GM18519 (cell line): ENCODE results near the gene CHML.
A peak's percentile ranks its signal among the peaks of the same experiment; 100 is the strongest.

Experiments
- ATAC-seq: cut with Tn5 transposase; IDR thresholded peaks from one replicate; pipeline ENCODE4 v1.9.1; 2021; ENCODE audit warnings: mild to moderate bottlenecking, moderate library complexity; ENCODE audit not compliant: unreplicated experiment, low FRiP score

CHML gene

DNA sequence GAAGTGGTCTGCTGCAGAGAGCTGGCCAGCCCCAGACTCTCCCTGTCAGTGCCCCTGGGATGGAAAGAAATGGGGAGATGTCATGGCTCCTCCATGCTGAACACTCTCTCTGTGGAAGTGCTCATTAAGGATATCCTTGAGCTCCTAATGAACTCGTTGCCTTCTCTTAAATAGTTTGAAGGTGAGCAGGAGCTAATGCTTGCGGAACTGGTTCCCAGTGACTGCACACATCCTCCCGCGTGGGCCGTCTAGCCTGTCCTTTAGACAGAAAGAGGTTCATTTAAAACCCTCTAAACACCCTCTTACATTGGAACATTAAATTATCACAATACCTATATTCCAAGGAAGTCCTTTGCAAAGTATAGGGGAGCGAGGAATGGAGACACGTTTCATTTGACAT, 6.0 kb upstream of the CHML start:
- no peak for ATAC-seq

DNA sequence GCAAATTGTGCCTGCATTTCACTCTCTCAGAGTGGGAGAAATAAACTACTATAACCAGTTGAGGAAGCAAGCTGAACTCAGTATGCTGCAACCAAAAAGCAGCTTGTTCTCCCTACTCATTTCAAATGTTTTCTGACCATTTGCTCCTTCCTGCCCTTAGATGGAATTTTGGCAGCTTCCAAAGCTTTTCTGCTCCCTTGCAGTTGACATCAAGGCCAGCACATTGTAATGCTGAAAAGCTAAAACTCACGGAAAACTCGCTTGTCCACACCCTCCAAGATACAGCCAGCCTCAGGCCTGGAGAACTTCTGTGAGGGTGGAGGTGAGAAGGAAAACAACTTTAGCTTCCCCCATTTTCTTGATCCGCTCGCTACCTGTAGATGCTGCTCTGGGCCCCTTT, 5.0 kb upstream of the CHML start:
- no peak for ATAC-seq

DNA sequence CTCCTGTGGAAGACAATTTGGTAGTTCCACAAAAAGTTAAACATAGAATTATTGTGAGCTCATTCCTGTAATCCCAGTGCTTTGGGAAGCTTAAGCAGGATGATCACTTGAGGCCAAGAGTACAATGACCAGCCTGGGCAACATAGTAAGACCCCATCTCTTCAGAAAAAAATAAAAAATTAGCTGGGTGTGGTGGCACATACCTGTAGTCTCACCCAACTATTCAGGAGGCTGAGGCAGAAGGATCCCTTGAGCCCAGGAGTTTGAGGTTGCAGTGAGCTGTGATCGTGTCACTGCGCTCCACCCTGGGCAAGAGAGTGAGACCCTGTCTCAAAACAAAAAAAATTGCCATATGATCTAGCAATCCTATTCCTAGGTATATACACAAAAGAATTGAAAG, 4.1 kb upstream of the CHML start:
- no peak for ATAC-seq

DNA sequence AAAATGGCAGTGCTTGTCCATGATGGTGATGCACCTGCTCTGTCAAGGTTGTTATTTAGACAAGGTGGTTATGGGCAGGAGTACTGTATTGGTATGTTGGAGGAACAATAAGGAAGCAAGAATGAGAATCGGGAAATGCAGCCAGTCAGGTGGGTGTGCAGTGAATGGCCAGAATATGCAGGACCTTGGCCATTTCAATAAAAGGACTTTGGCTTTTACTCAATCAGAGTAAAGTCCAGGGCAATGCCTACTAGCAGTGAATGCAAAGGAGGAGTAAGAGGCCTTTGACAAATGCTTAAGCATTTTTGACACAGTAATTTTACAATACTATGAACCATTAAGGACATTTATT, 2.4 kb upstream of the CHML start:
- no peak for ATAC-seq

DNA sequence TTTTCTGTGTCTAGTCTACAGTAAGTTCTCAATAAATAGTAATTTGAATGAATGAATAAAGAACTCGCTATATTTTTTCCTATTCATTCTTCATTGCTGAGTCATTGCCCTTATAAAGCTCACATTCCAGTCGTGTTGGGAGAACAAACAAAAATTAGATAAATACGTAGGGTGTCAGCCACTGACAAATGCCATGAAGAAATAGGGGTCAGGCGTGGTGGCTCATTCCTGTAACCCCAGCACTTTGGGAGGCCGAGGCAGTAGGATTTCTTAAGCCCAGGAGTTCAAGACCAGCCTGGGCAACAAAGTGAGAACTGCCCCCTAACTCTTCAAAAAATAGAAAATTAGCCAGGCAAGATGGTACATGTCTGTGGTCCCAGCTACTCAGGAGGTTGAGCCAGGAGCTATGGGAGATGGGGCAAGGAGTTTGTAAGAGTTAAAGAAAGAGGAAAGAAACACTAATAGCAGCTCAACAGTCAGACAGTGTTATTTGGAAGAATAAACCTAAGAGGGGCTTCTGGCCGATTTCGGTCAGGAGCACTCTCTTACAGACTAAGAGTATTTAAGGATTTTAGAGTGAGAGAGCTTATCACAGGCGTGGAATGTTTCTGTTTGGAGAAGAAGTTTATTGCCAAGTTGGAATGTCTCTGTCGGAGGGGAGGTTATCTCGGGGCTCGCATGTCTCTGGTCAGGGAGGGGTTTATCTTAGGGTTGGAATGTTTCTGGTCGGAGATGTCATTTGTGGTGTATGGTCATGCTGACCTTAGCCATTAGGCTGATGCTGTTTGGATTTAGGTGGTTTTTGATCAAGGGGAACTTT, 1.8 kb upstream of the CHML start:
- ATAC-seq: no peak

DNA sequence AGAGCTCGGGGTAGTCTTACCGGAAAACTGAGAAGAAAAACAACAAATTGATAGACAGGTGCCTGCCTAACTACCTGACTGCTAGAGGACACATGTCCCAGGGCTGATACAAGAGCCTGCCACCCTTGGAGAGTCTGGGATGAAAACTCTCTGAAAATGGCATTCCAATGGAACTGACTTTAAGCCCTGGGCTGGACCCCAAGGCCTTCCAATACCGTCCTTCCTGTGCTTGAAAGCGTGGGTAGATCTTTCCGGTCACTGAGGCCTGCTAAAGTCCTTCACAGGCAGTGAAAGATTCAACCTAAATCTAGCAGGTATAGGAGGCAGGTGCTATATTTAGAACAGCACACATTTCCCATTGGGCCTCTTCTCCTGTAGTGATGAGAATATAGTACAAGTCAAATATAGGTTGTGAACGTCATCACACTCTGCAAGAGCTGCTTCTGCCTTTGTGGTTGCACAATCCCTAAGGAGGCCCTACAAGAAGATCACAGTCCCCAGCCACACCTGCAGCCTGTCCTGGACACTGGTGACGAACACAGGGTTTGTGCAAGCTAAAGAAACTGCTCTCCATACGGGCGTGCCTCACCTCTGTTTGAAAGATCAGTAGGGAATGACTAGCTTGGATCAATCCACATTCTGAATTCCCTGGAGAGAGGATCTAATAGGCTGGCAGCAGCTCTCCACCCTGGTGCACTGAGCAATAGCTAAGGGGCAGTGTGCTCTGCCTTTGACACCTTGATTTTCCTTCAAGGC, 876 bp upstream of the CHML start:
- no peak for ATAC-seq

- ATAC-seq: peak; percentile 41
These were observed 483 bp downstream of the CHML start for GRCh38 chr1:241639623-241640148.

DNA sequence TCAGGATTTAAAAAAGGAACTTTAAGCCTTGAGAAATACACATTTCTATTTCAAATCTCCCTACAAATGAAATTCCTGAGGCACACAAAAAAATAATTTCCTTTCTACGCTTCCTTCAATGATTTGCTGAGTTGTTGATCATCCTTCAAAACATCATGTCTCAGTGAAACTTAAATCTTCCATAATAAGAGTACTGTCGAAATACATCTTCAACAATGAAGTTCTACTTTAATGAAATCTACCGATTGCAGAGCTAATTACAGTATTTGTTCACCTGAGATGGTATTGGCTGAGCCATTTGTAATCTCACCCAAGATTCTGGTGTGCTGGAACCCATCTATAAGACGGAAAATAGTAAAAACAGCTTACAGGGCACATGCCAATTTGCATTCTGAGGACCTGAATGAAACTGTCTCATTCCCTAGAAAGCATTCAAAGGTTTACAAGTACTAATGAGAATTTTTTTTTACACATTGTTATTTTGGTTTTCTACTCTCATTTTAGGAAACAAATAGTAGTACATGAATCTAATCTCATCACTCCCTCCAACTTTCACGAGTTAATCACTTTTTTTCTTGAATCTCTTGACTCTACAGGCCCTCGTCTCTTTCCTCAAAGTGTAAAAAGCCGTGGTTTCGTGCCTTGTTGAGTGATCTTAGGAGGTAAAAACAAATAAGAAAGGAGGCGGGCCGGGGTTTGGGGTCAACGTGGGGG, 1.1 kb downstream of the CHML start:
- no peak for ATAC-seq

- ATAC-seq: no peak
These were observed 2.0 kb downstream of the CHML start for GRCh38 chr1:241638099-241638682.

DNA sequence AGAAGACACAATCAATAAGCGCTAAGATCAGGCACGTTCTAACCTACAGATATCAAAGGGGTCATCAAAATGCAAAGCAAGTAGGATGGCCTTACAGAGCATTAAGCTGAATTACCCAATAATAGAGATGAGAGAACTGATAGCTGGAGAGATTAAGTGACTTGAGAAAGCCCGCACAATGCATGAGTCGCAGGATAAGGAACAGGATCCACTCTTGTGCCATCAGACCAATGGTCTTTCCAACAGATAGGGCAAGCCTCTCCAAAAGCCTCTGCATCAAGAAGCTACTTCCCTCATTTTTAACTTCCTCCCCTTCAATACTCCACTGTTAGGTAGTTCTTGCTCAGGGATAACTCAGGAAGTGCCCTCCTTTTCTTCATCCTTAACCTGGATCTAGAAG, 2.6 kb downstream of the CHML start:
- ATAC-seq: no peak

- ATAC-seq: no peak
These were observed 3.1 kb downstream of the CHML start for GRCh38 chr1:241637046-241637590.

DNA sequence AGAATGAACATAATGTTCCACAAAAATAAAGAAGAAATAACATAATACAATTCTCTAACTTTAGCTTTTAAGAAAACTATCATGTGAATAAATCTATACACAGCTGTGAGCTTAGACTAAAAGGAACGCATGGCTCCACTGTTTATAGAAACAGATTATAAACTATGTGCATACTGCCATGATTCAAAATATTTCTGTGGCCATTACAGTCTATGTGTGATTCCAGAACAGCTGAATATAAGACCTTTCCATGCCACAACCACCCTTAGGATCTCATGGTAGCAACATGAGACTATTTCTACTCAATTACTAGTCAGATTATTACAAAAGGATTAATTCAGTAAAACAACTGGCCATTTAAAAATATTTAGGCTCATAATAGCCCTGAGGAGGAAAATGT, 3.9 kb downstream of the CHML start:
- no peak for ATAC-seq

- no peak for ATAC-seq
These were observed 4.5 kb downstream of the CHML start for GRCh38 chr1:241635556-241636152.

- ATAC-seq: no peak
These were observed 7.2 kb downstream of the CHML start for GRCh38 chr1:241632987-241633386.

GRCh38 chr1:241631674-241632073, 8.5 kb downstream of the CHML start:
- ATAC-seq: no peak

DNA sequence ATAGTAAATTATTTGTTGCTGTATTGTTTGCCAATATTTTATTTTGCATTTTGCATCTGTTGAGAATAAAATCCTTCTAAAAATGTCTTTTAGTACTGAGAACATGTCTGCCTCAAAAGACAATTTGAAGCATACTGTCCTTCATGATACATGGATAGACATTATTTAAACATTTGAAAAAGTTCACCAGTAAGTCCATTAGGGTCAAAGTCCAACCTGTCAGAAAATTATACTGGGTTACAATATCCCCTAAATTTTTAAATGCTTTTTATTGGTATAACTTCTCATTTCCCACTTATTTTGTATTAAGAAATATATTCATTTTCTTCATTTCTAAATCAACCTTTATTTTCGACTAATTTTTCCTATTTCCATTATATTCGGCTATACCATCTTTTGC, 9.3 kb downstream of the CHML start:
- no peak for ATAC-seq

DNA sequence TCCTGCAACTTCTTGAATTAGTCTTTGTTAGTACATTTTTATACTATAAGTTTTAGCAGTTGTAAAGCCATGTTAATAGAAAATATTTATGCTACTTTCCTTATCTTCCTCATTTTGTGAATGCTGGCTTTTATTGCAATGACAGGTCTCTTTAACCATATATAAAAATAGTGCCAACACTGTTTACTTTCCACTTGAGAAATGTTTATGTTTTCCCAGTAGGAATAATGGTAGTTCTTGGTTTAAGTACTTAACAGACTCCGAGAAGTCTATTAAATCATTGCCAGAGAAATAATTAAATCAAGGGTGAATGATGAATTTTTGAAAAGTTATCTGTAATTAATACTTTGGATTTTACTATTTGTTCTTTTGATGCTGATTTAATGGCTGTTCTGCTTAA, 9.7 kb downstream of the CHML start:
- ATAC-seq: no peak

DNA sequence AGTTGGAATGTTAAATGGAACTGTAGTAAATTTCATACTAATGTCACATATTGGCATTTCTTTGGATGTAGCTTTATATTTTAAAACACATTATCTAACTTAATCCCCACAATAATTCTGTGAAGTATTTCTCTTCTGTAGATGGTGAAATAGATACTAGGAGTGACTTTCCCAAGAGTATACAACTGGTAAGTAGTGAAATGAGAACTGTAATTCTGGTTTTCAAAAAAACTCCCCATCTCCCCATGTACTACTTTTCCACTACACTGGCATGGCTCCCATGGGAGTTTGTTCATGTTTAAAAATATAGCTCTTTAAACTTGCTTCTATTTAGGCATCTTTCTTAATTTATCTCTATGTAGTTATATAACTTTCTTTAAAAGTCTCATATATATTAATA, 10.2 kb downstream of the CHML start:
- no peak for ATAC-seq

DNA sequence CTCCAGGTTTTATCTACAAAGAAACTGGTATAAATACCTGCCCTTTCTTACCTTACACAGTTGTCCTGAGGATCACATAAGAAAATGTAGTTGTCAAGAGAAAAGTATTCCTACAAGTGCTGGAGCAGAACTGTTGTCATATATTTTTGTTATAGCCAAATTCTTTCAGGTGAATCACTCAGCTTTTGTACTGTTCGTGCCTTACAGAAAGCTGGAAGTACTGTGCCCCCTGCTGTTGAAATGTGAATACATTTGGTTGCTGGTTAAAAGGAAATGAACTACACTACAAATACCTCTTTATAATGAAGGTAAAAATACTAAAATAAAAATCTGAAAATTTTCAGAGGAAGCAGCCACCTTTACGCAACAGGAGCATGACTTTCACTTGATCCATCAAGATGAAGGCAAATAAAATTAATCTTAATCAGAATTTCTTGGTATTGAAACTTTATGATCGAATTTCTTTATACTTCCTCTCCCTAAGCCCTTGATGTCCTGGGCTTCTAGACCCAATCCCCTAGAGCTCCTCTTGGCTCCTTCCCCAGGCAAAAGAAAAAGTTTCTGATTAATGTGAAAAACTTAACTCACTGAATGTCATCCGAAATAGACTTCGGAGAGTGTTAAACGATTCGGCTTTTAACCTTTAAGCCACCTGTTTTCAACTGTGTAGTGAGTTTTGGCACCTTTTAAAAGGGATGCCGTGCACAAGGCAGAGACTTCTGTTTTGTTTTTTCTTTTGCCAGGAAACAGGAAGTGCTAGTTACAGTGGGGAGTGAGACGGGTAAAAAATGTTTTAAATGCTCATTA, 12.5 kb downstream of the CHML start:
- peak; percentile 63 for ATAC-seq
